ENCODE data around the gene NAT10.

- TF ChIP-seq EZH2 (IDR thresholded peaks at IDR 0.05; ENCODE audit: insufficient read depth, poor library complexity, severe bottlenecking) (no peak), EZH2phosphoT487 (IDR thresholded peaks at IDR 0.05; ENCODE audit: insufficient read depth, low read depth) (no peak)
Observed at GRCh38 chr11:34183848-34184391, 78.5 kb downstream of the NAT10 start.
